Non-pigmented ciliary epithelial cell (primary cell): ENCODE results near the gene ZNF385B.

ENCODE experiments used
- DNase-seq: peaks from one replicate; pipeline ENCODE4 v3.0.0-alpha.2; 2010; ENCODE audit warnings: low read depth

ZNF385B gene

GRCh38 chr2:179440642-179441251, 420.7 kb downstream of the ZNF385B start:
- DNase-seq, result no peak

GRCh38 chr2:179438654-179439053, 422.8 kb downstream of the ZNF385B start:
- no peak for DNase-seq

GRCh38 chr2:179437430-179437829, 424.0 kb downstream of the ZNF385B start:
- DNase-seq, result no peak

- DNase-seq, result no peak
Measured at GRCh38 chr2:179435566-179435965, 425.8 kb downstream of the ZNF385B start.

GRCh38 chr2:179435000-179435399, 426.4 kb downstream of the ZNF385B start:
- DNase-seq, result no peak

- no peak for DNase-seq
Measured at GRCh38 chr2:179434357-179434756, 427.1 kb downstream of the ZNF385B start.

GRCh38 chr2:179432751-179433150, 428.7 kb downstream of the ZNF385B start:
- DNase-seq, result no peak

GRCh38 chr2:179429597-179429996, 431.8 kb downstream of the ZNF385B start:
- no peak for DNase-seq

- no peak for DNase-seq
Measured at GRCh38 chr2:179429060-179429471, 432.3 kb downstream of the ZNF385B start.

- DNase-seq, result no peak
Measured at GRCh38 chr2:179428649-179429048, 432.8 kb downstream of the ZNF385B start.

- no peak for DNase-seq
Measured at GRCh38 chr2:179427065-179427464, 434.3 kb downstream of the ZNF385B start.

GRCh38 chr2:179424571-179424970, 436.8 kb downstream of the ZNF385B start:
- DNase-seq, result no peak

- DNase-seq, result peak; percentile 41
Measured at GRCh38 chr2:179422037-179422643, 439.3 kb downstream of the ZNF385B start.

GRCh38 chr2:179417436-179417949, 443.9 kb downstream of the ZNF385B start:
- no peak for DNase-seq

- DNase-seq, result peak; percentile 10
Measured at GRCh38 chr2:179412112-179412511, 449.3 kb downstream of the ZNF385B start.

GRCh38 chr2:179410552-179411356, 450.7 kb downstream of the ZNF385B start:
- peak; percentile 9 for DNase-seq

- DNase-seq, result no peak
Measured at GRCh38 chr2:179403624-179404023, 457.8 kb downstream of the ZNF385B start.

- DNase-seq, result no peak
Measured at GRCh38 chr2:179393481-179393880, 467.9 kb downstream of the ZNF385B start.
